Neural crest cell (in vitro differentiated cells): ENCODE results near the gene CDH3. TPM values are rescaled to one million over a fixed set of nuclear protein-coding genes. Genes with fewer than 3 reads are reported as not detected.

Experiments
- DNase-seq: peaks from one replicate; pipeline ENCODE4 v3.0.0; 2021; ENCODE audit warnings: low read depth, mixed read lengths, low spot score
- H3K27ac Mint-ChIP-seq: one replicate; pipeline ENCODE4 v1.8.0; 2021; ENCODE audit warnings: mild to moderate bottlenecking, mixed read lengths; ENCODE audit not compliant: unreplicated experiment
- H3K27me3 Mint-ChIP-seq: 2 replicates; pipeline ENCODE4 v1.8.0; 2021; ENCODE audit warnings: low read depth, mild to moderate bottlenecking, mixed read lengths
- H3K36me3 Mint-ChIP-seq: 2 replicates; pipeline ENCODE4 v1.8.0; 2021; ENCODE audit warnings: low read depth, mild to moderate bottlenecking, mixed read lengths
- H3K4me1 Mint-ChIP-seq: 2 replicates; pipeline ENCODE4 v1.8.0; 2021; ENCODE audit warnings: mixed read lengths
- H3K4me3 Mint-ChIP-seq: one replicate; pipeline ENCODE4 v1.8.0; 2021; ENCODE audit warnings: mild to moderate bottlenecking, mixed read lengths
- H3K9me3 Mint-ChIP-seq: 2 replicates; pipeline ENCODE4 v1.8.0; 2021; ENCODE audit warnings: mixed read lengths
- total RNA-seq: library from RNA; stranded (reverse); gene quantifications from 2 replicates; pipeline ENCODE4 v1.2.1, GENCODE V29; 2021
- TF ChIP-seq, protein P1 (sequence below): fragments of 200-600 bp; sonication (generic); conservative IDR thresholded peaks from 2 replicates; pipeline ENCODE4 v1.5.0; 2021; ENCODE audit warnings: antibody characterized with exemption, mild to moderate bottlenecking

CDH3 gene
- total RNA-seq, 1 donor from 2014 or later: 4.3 TPM

DNA sequence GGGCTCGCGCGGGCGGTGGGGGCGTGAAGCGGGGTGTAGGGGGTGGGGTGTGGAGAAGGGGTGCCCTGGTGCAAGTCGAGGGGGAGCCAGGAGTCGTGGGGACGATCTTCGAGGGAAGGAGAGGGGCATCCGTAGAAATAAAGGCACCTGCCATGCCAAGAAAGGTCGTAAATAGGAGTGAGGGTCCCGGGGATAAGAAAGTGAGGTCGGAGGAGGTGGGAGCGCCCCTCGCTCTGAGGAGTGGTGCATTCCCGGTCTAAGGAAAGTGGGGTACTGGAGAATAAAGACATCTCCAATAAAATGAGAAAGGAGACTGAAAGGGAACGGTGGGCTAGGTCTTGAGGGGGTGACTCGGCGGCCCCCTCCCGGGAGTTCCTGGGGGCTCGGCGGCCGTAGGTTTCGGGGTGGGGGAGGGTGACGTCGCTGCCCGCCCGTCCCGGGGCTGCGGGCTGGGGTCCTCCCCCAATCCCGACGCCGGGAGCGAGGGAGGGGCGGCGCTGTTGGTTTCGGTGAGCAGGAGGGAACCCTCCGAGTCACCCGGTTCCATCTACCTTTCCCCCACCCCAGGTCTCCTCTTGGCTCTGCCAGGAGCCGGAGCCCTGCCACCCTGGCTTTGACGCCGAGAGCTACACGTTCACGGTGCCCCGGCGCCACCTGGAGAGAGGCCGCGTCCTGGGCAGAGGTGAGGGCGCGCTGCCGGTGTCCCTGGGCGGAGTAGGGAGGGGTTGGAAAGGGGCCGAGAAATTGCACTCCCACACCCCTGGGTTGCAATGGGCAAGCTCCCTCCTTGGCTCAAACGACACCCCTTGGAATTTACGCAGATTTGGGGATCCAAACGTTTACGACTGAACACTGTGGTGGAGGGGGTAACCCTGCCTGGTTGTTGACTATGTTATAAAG lies 92.9 kb downstream of the CDH3 start:
- TF ChIP-seq, protein P1, sequence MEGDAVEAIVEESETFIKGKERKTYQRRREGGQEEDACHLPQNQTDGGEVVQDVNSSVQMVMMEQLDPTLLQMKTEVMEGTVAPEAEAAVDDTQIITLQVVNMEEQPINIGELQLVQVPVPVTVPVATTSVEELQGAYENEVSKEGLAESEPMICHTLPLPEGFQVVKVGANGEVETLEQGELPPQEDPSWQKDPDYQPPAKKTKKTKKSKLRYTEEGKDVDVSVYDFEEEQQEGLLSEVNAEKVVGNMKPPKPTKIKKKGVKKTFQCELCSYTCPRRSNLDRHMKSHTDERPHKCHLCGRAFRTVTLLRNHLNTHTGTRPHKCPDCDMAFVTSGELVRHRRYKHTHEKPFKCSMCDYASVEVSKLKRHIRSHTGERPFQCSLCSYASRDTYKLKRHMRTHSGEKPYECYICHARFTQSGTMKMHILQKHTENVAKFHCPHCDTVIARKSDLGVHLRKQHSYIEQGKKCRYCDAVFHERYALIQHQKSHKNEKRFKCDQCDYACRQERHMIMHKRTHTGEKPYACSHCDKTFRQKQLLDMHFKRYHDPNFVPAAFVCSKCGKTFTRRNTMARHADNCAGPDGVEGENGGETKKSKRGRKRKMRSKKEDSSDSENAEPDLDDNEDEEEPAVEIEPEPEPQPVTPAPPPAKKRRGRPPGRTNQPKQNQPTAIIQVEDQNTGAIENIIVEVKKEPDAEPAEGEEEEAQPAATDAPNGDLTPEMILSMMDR: no peak
- Mint-ChIP-seq H3K4me3 (peak overlapping the region; percentile 67), H3K27me3 (peaks cover 58% of the 10 kb centered on the region), H3K9me3 (no peaks in the 10 kb centered on the region), H3K27ac (no peak overlapping the region), H3K36me3 (no peaks in the 10 kb centered on the region), H3K4me1 (peaks cover 17% of the 10 kb centered on the region)
- DNase-seq: no peak

DNA sequence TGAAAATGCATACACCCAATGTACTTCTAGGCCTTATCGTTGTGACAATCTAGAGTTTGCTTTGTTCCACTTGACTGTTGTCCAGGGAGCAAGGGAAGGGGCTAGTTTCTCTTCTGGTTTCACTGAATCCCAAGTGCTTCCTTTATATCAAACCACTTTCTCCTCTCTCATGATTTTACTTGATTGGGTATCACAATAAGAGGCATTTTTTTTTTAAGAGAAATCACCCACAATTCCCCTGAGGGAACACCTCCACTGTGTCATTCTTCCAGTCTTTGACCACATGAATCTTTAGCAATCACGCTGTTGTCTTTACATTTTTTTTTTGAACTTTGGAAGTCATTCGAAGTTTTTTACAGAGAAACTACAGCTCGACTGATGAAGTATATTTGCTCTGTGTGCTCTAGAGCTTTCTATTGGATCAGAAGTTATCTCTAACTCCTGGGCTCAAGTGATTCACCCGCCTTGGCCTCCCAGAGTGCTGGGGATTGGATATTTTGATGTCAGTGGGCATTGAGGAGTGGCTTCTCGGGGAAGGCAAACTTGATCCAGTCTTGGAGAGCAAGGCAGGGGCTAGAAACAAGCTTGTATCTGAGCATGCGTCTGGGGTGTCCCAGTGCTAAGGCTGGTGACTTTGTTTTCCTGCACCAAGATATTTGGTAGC lies 95.0 kb downstream of the CDH3 start:
- no peak for DNase-seq
- Mint-ChIP-seq H3K4me1 (peaks cover 21% of the 10 kb centered on the region), H3K27me3 (peaks cover 44% of the 10 kb centered on the region), H3K4me3 (no peak overlapping the region), H3K27ac (no peak overlapping the region), H3K36me3 (no peaks in the 10 kb centered on the region), H3K9me3 (no peaks in the 10 kb centered on the region)
- TF ChIP-seq, protein P1: no peak

DNA sequence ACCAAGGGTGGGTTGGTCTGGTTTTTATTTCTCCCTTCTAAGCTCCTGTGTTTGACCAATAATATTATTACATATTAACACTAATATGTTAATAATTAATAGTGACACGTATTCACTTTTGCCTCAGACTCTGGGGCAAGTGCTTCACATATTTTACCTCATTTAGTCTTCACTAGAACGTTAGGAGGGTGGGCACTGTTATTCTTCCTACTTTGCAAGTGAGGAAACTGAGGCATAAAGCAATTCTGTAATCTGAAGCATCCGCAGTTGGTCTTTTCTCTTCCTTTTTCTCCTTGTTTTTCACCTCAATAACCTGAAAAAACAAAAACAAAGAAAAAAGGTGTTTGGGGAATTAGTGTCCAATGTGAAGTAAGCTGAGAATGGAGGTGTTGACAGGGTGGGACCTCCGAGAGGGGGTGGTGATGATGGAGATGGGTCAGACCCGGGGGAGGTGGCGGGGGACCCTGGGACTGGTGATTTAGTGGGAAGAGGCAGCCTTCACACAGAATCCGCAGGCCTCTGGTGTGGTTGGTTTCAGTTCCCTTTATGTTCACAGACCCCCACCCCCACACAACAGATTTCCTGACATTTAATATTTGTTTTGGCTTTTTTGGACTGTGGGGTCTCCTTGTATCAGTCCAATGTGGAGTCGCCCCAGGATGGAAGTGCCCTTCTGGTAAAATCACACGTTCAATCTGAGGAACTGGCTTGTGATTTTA lies 95.7 kb downstream of the CDH3 start:
- no peak for DNase-seq
- TF ChIP-seq, protein P1: no peak
- Mint-ChIP-seq H3K4me1 (peaks cover 21% of the 10 kb centered on the region), H3K27ac (no peak overlapping the region), H3K36me3 (no peaks in the 10 kb centered on the region), H3K4me3 (no peak overlapping the region), H3K9me3 (no peaks in the 10 kb centered on the region), H3K27me3 (peaks cover 40% of the 10 kb centered on the region)

DNA sequence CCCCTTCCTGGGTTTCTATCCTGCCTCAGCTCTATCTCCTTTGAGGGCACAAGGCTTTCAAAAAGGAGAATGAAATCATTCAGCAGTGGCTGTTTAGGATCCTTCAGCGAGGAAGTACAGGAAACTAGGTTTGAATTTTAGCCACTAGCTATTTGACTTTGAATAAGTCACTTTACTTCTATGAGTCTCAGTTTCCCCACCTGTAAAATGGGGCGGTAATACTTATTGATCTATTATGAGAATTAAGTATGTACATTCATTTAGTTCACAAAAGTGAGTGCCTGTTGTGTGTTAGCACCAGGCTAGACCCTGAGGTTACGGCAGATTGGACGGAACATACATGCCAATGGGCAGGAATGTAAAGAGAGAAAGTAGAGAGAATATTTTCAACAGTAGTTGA lies 98.6 kb downstream of the CDH3 start:
- TF ChIP-seq, protein P1: no peak
- H3K4me1 Mint-ChIP-seq: peaks cover 10% of the 10 kb centered on the region
- H3K27me3 Mint-ChIP-seq: peaks cover 13% of the 10 kb centered on the region
- DNase-seq: no peak
- H3K27ac Mint-ChIP-seq: no peak overlapping the region
- H3K36me3 Mint-ChIP-seq: no peaks in the 10 kb centered on the region
- no peaks in the 10 kb centered on the region for H3K9me3 Mint-ChIP-seq
- H3K4me3 Mint-ChIP-seq: no peak overlapping the region

DNA sequence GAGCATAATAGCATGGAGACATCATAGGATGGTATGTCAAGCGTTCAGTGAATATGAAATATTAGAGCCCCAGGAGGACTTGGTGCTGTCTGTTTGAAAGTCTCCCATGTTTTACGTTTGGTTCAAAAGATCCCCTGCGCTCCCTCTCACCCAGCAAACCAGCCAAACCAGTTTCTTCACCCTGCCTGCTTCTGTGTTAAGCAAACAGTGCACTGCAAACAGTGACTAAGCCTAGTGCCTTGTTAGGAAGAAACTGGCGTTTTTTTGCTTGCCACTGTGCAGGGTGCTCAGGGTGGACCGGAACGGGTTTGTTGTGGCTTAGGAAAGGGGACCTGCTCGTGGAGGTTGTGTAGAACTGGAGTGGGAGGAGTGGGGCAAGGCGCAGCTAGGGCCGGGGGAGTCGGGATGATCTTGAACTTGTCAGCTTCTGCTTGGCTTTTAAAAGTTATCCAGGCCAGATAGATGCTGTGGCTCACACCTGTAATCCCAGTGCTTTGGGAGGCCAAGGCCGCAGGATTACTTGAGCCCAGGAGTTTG lies 99.7 kb downstream of the CDH3 start:
- Mint-ChIP-seq H3K4me3 (no peak overlapping the region), H3K36me3 (no peaks in the 10 kb centered on the region), H3K4me1 (peaks cover 10% of the 10 kb centered on the region), H3K9me3 (no peaks in the 10 kb centered on the region), H3K27ac (no peak overlapping the region), H3K27me3 (peaks cover 8% of the 10 kb centered on the region)
- no peak for DNase-seq
- TF ChIP-seq, protein P1: no peak
